DND-41 (cell line): ENCODE results near the gene EML6.

Experiments used
- ATAC-seq: fragments of 200-7000 bp; cut with Tn5 transposase; 3 replicates; pipeline ENCODE4 v1.9.1; 2021; ENCODE audit warnings: low read depth; ENCODE audit not compliant: insufficient read depth
- DNase-seq: peaks from one replicate; pipeline ENCODE4 v3.0.0-alpha.2; 2020
- H2AFZ ChIP-seq: 2 replicates; pipeline ENCODE4 v1.6.0; 2012; ENCODE audit warnings: low read depth, low read length
- H3K27ac ChIP-seq: 2 replicates; pipeline ENCODE4 v1.5.1; 2012; ENCODE audit warnings: low read length, inconsistent platforms
- H3K27me3 ChIP-seq: fragments of 200-600 bp; sonication (generic); 2 replicates; pipeline ENCODE4 v1.6.0; 2012; ENCODE audit warnings: low read length, mild to moderate bottlenecking, inconsistent platforms; ENCODE audit not compliant: insufficient read depth, poor library complexity
- H3K36me3 ChIP-seq: 2 replicates; pipeline ENCODE4 v1.5.1; 2012; ENCODE audit warnings: low read length, inconsistent platforms; ENCODE audit not compliant: insufficient read depth
- H3K4me1 ChIP-seq: 2 replicates; pipeline ENCODE4 v1.5.1; 2012; ENCODE audit warnings: mild to moderate bottlenecking, low read length; ENCODE audit not compliant: insufficient read depth
- H3K4me2 ChIP-seq: 2 replicates; pipeline ENCODE4 v1.6.0; 2012; ENCODE audit warnings: mild to moderate bottlenecking, moderate library complexity, low read length, inconsistent platforms; ENCODE audit not compliant: insufficient read depth
- H3K4me3 ChIP-seq, 2 experiments: fragments of 200-600 bp in 1 of 2; shearing (Covaris generic) in 1 of 2; 2 replicates each; pipeline ENCODE4 v1.5.1; 2012 to 2016; ENCODE audit warnings: inconsistent platforms in 2 of 2, low read length in 2 of 2, mild to moderate bottlenecking in 2 of 2, low read depth in 1 of 2, moderate library complexity in 1 of 2
- H3K79me2 ChIP-seq: 2 replicates; pipeline ENCODE4 v1.6.0; 2012; ENCODE audit warnings: low read length, inconsistent platforms; ENCODE audit not compliant: insufficient read depth
- H3K9ac ChIP-seq: 2 replicates; pipeline ENCODE4 v1.6.0; 2012; ENCODE audit warnings: low read depth, mild to moderate bottlenecking, inconsistent platforms, low read length, moderate library complexity
- H3K9me3 ChIP-seq: 2 replicates; pipeline ENCODE4 v1.5.1; 2012; ENCODE audit warnings: low read length, moderate library complexity, mild to moderate bottlenecking, inconsistent platforms; ENCODE audit not compliant: insufficient read depth, severe bottlenecking
- H4K20me1 ChIP-seq: 2 replicates; pipeline ENCODE4 v1.6.0; 2012; ENCODE audit warnings: low read length; ENCODE audit not compliant: insufficient read depth
- EZH2 ChIP-seq: IDR thresholded peaks from 3 replicates; pipeline ENCODE4 v1.6.1; 2012; ENCODE audit warnings: borderline replicate concordance, low read depth, mild to moderate bottlenecking, moderate library complexity, low read length, inconsistent platforms; ENCODE audit not compliant: severe bottlenecking
- TF ChIP-seq, protein P1 (sequence below): IDR thresholded peaks from 2 replicates; pipeline ENCODE4 v1.5.1; 2012; ENCODE audit warnings: borderline replicate concordance, low read length, moderate library complexity, mild to moderate bottlenecking; ENCODE audit not compliant: poor library complexity, severe bottlenecking; ENCODE audit errors: extremely low read depth

EML6 gene

GRCh38 chr2:54859997-54860701, 136.7 kb downstream of the EML6 start:
- DNase-seq: no peak
- Histone ChIP-seq H2AFZ (no peak overlapping the region), H3K4me3 (no peak overlapping the region), H3K9me3 (no peaks in the 10 kb centered on the region), H3K4me1 (no peaks in the 10 kb centered on the region), H3K27me3 (no peaks in the 10 kb centered on the region), H3K27ac (no peak overlapping the region), H3K79me2 (no peaks in the 10 kb centered on the region), H4K20me1 (no peaks in the 10 kb centered on the region), H3K9ac (no peak overlapping the region), H3K36me3 (no peaks in the 10 kb centered on the region), H3K4me2 (no peak overlapping the region)
- no peak for ATAC-seq
- TF ChIP-seq, protein P1, sequence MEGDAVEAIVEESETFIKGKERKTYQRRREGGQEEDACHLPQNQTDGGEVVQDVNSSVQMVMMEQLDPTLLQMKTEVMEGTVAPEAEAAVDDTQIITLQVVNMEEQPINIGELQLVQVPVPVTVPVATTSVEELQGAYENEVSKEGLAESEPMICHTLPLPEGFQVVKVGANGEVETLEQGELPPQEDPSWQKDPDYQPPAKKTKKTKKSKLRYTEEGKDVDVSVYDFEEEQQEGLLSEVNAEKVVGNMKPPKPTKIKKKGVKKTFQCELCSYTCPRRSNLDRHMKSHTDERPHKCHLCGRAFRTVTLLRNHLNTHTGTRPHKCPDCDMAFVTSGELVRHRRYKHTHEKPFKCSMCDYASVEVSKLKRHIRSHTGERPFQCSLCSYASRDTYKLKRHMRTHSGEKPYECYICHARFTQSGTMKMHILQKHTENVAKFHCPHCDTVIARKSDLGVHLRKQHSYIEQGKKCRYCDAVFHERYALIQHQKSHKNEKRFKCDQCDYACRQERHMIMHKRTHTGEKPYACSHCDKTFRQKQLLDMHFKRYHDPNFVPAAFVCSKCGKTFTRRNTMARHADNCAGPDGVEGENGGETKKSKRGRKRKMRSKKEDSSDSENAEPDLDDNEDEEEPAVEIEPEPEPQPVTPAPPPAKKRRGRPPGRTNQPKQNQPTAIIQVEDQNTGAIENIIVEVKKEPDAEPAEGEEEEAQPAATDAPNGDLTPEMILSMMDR: no peak
- TF ChIP-seq EZH2: no peak

DNA sequence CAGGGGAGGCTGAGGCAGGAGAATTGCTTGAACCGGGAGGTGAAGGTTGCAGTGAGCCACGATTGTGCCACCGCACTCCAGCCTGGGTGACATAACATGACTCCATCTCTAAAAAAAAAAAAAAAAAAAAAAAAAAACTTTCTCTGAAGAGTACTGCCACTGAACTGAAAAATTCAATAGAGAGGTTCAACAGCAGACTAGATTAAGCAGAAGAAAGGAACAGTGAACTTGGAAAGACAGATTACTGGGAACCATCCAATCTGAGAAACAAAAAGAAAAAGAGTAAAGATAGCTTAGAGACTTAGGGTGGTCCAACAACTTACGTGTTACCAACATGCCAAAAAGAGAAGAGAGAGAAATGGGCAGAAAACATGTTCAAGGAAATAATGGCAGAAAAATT, 138.8 kb downstream of the EML6 start:
- Histone ChIP-seq H3K4me3 (no peak overlapping the region), H3K4me2 (no peak overlapping the region), H3K36me3 (no peaks in the 10 kb centered on the region), H3K9me3 (no peaks in the 10 kb centered on the region), H3K79me2 (no peaks in the 10 kb centered on the region), H3K27me3 (no peaks in the 10 kb centered on the region), H4K20me1 (no peaks in the 10 kb centered on the region), H3K27ac (no peak overlapping the region), H2AFZ (no peak overlapping the region), H3K4me1 (no peaks in the 10 kb centered on the region; the same call in 1 of the 2 replicates), H3K9ac (no peak overlapping the region)
- TF ChIP-seq, protein P1: no peak
- TF ChIP-seq EZH2: no peak
- ATAC-seq: no peak
- DNase-seq: no peak

GRCh38 chr2:54862742-54863141, 139.3 kb downstream of the EML6 start:
- ATAC-seq (no peak), DNase-seq (no peak)
- Histone ChIP-seq H3K36me3 (no peaks in the 10 kb centered on the region), H3K4me3 (no peak overlapping the region), H3K9ac (no peak overlapping the region), H3K79me2 (no peaks in the 10 kb centered on the region), H3K4me1 (no peaks in the 10 kb centered on the region; the same call in 1 of the 2 replicates), H3K4me2 (no peak overlapping the region), H3K27me3 (no peaks in the 10 kb centered on the region), H3K9me3 (no peaks in the 10 kb centered on the region), H4K20me1 (no peaks in the 10 kb centered on the region), H3K27ac (no peak overlapping the region), H2AFZ (no peak overlapping the region)
- TF ChIP-seq EZH2: no peak
- TF ChIP-seq, protein P1: no peak

- H3K27me3 ChIP-seq: no peaks in the 10 kb centered on the region
- no peak for ATAC-seq
- H3K4me3 ChIP-seq: no peak overlapping the region
- no peak for TF ChIP-seq EZH2
- TF ChIP-seq, protein P1: no peak
- H2AFZ ChIP-seq: no peak overlapping the region
- no peak overlapping the region for H3K9ac ChIP-seq
- no peaks in the 10 kb centered on the region for H3K9me3 ChIP-seq
- no peak overlapping the region for H3K4me2 ChIP-seq
- H3K4me1 ChIP-seq: no peaks in the 10 kb centered on the region; the same call in 1 of the 2 replicates
- no peaks in the 10 kb centered on the region for H3K36me3 ChIP-seq
- H4K20me1 ChIP-seq: no peaks in the 10 kb centered on the region
- no peak for DNase-seq
- H3K79me2 ChIP-seq: no peaks in the 10 kb centered on the region
- H3K27ac ChIP-seq: no peak overlapping the region
Measured at GRCh38 chr2:54863660-54864059, 140.2 kb downstream of the EML6 start.
